Kidney capillary endothelial cell (primary cell): ENCODE results near the gene ELFN2.
"Not testable (repeated sequence)": the region's sequence is repeated elsewhere in the genome, so short reads cannot be mapped to it uniquely, and the experiment has no call there.

Source experiments
- DNase-seq: peaks from one replicate; pipeline ENCODE4 v3.0.0-alpha.2; 2018; ENCODE audit warnings: low spot score

Gene ELFN2

GRCh38 chr22:37410174-37411055 lies 16.9 kb downstream of the ELFN2 start:
- no peak for DNase-seq

- DNase-seq: no peak
These were observed 17.7 kb downstream of the ELFN2 start for GRCh38 chr22:37409459-37410050.

- no peak for DNase-seq
These were observed 18.2 kb downstream of the ELFN2 start for GRCh38 chr22:37409031-37409430.

- DNase-seq: no peak
These were observed 19.4 kb downstream of the ELFN2 start for GRCh38 chr22:37407856-37408255.

GRCh38 chr22:37406441-37407235 lies 20.6 kb downstream of the ELFN2 start:
- no peak for DNase-seq

GRCh38 chr22:37404091-37404490 lies 23.2 kb downstream of the ELFN2 start:
- DNase-seq: no peak

- DNase-seq: no peak
These were observed 23.9 kb downstream of the ELFN2 start for GRCh38 chr22:37403267-37403960.

- no peak for DNase-seq
These were observed 25.1 kb downstream of the ELFN2 start for GRCh38 chr22:37402184-37402506.

GRCh38 chr22:37401401-37402183 lies 25.7 kb downstream of the ELFN2 start:
- no peak for DNase-seq

- DNase-seq: no peak
These were observed 26.6 kb downstream of the ELFN2 start for GRCh38 chr22:37400719-37401118.

GRCh38 chr22:37399457-37399856 lies 27.8 kb downstream of the ELFN2 start:
- DNase-seq: not testable (repeated sequence)

GRCh38 chr22:37397226-37397625 lies 30.1 kb downstream of the ELFN2 start:
- DNase-seq: no peak

- no peak for DNase-seq
These were observed 30.7 kb downstream of the ELFN2 start for GRCh38 chr22:37396488-37397084.

GRCh38 chr22:37394341-37394740 lies 32.9 kb downstream of the ELFN2 start:
- DNase-seq: no peak

- no peak for DNase-seq
These were observed 33.5 kb downstream of the ELFN2 start for GRCh38 chr22:37393746-37394145.

GRCh38 chr22:37392721-37393328 lies 34.5 kb downstream of the ELFN2 start:
- no peak for DNase-seq

GRCh38 chr22:37391702-37392101 lies 35.6 kb downstream of the ELFN2 start:
- no peak for DNase-seq

- no peak for DNase-seq
These were observed 37.2 kb downstream of the ELFN2 start for GRCh38 chr22:37390075-37390474.

GRCh38 chr22:37388538-37388937 lies 38.7 kb downstream of the ELFN2 start:
- DNase-seq: no peak

GRCh38 chr22:37387793-37388192 lies 39.5 kb downstream of the ELFN2 start:
- no peak for DNase-seq

GRCh38 chr22:37386441-37386840 lies 40.8 kb downstream of the ELFN2 start:
- DNase-seq: no peak
